SHP77 (cell line): ENCODE measurements around the gene RPL7A.
A peak's percentile ranks its signal among the peaks of the same experiment; 100 is the strongest.
"Not testable (repeated sequence)": the region's sequence is repeated elsewhere in the genome, so short reads cannot be mapped to it uniquely, and the experiment has no call there.

Experiments
- DNase-seq, 2 experiments: peaks; one replicate each; lab custom pipeline; 2025; lab: John Stamatoyannopoulos, UW

Gene RPL7A

DNA sequence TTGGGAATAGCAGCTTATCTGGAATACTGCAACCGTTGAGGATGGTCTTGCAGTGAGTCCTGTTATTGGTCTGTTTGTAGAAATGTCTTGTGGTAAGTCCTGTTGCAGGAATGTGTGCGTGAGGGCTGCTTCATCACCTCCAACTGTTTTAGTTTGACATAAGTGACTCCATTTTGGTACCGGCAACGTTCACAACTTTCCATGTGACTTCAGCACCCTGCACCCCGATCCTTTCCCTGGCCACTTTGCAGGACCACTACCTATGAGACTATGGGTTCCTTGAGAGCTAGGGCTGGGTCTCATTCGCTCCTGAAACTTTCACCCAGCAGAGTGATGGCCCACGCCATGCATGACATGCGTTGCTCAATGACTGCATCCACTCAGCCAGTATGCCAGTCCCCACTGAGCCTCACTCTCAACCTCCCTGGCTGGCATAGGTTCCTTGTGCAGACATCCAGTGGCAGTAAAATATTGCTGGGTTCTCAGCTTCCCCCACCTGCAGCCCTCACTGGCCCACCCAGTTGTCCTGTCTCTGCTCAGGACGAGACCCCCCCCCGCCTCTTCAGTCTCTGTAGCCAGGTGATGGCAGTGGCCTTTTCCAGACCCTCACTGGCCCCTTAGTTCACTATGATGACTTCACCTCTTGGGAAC is 20.1 kb upstream of the RPL7A start:
- no peak for DNase-seq

DNA sequence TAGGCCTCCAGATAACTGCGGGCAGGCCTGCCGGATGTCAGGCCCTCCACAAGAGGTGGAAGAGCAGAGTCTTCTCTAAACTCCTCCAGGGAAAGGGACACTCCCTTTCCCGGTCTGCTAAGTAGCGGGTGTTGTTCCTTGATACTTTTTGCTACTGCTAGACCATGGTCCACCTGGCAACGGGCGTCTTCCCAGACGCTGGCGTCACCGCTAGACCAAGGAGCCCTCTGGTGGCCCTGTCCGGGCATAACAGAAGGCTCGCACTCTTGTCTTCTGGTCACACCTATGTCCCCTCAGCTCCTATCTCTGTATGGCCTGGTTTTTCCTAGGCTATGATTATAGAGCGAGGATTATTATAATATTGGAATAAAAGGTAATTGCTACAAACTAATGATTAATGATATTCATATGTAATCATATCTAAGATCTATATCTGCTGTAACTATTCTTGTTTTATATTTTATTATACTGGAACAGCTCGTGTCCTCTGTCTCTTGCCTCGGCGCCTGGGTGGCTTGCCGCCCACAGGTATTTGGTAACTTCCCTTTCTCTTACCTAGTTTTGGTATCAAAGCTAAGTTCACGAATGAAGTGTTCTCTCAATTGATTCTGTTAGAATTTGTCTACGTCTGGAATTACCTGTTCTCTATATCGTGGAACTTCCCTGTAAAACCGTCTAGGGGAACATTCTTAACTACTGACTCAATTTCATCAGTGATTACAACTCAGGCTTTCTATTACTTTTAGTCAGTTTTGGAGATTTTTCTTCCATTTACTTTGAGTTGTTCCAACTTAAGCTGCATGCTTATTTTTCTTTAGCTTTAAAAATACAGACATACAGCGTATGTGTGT is 18.5 kb upstream of the RPL7A start:
- DNase-seq: not testable (repeated sequence)

DNA sequence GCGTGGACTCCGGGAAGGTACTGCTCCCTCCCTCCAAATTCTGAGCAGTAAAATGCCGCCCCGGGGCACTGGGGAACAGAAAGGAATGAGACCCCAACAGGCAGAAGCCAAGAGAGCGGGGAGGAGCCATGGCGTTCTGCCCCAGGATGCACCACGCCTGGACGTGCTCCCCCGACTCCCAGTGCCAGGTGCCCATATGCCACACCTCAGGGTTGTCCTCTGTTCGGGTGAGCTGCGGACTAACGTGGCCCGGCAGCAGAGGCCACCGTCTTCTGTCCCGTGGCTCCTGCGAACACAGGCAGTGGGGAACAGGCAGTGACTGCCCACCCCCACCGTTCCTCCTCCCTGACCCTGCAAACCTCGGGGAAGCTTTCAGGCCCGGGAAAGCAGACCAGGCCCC is 16.8 kb upstream of the RPL7A start:
- no peak for DNase-seq

DNA sequence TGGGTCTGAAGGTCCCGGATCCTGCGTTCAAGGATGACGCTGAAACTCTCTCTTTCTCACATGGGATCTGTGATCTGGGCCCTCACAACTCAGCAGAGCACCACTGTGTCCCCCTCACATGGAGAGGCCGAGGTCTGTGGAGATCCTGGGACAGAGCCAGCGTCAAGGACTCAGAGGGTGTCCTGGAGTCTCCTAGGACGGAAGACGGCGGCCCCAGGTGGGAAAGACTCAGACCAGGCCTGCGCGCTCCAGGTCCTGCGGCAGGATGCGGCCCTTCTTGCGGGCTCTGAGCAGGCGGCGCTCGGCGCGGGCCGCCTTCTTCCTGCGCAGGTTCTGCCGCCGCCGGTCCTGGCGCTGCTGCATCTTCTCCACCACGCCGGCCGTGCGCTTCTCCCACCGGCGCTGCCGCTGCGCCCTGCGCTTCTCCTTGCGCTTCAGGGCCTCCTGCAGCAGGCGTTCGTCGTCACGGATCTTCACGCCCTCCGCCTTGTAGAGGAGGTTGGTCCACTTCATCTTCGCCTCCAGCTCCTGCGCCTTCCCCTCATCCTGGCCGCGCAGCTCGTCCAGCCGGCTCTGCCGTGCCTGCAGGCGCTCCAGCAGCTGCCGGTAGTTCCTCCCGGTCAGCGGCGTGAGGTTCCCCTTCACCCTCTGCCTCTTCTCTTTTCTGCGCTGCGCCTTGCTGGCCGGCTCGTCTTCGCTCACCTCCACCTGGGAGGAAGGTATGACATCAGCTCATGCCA is 16.2 kb upstream of the RPL7A start:
- DNase-seq: no peak

DNA sequence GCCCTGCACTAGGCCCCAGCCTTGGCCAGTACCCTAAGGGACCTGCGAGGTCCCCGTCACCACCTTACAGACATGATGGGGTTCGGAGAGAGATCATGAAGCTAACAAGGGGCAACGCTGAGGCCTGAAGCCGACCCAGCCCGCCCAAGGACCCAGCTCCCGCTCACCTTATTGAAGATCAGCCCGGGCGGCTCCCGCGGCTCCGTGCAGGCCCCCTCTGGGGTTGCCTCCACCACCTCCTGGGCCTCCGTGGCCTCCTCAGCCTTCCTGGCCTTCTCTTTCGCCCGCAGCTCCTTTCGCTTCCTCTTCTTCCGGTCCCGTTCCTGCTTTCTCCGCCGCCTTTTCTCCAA is 15.7 kb upstream of the RPL7A start:
- no peak for DNase-seq

DNA sequence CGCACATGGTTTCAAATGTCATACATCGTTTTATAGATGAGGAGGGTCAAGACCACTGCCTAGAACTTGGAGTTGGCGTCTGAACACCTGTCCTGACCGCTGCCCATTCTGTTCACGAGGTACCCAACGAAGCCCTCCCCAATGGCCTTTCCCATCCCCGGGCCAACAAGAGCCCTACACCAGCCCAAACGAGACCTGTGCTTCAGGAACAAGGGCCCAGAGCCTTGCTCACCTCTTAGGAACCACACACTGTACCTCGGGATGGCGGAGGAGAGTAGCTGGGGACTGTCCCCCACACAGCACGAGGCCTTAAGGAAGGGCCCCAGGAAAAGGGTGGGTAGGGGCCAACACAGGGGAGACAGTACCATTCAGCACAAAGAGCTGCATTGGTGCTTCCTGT is 15.0 kb upstream of the RPL7A start:
- DNase-seq: no peak

DNA sequence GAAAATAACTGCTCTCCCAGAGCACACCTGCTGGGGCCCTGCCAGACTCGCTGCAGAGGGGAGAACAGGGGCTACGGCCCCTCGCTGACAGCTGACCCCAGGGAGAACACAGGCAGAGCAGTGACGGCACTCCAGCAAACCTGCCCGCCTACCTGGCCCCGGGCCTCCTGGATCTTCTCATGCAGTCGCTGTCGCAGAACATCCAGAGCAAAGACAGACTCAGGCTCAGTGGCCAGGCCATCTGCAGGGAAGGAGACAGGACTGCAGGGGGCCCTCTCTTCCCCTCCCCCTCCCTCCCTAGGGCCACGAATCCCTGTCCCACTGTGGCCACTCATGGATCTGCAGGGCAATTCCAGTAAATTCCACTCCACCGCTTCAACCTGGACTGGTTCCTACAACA is 14.5 kb upstream of the RPL7A start:
- DNase-seq: no peak

DNA sequence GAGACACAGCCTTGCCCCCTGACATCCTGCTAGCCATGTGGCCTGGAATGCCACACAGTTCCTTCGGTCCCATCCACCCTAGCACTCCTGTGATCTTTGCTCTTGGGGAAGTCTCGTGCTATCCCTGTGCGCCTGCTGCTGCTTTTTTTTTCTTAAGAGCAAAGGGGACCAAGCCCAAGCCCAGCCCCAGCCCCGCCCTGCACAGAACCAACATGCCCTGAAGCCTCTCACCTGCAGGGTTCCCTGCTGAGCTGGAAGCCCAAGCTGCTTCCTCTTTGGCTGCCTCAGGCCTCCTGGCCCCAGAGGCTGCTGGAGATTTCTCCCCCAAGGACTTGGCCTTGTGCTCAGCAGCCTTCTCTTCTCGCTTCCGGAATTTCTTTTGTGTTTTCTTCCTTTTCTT is 13.9 kb upstream of the RPL7A start:
- no peak for DNase-seq

DNA sequence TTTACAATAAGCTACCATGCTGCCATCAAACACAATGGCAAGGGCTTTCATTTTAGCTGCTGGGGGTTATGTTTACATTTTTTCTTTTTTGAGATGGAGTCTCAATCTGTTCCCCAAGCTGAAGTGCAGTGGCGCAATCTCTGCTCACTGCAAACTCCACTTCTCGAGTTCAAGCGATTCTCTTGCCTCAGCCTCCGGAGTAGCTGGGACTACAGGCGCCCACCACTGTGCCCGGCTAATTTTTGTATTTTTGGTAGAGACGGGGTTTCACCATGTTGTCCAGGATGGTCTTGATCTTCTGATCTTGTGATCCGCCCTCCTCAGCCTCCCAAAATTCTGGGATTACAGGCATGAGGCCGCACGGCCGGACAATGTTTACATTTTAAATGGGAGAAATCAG is 13.1 kb upstream of the RPL7A start:
- not testable (repeated sequence) for DNase-seq

DNA sequence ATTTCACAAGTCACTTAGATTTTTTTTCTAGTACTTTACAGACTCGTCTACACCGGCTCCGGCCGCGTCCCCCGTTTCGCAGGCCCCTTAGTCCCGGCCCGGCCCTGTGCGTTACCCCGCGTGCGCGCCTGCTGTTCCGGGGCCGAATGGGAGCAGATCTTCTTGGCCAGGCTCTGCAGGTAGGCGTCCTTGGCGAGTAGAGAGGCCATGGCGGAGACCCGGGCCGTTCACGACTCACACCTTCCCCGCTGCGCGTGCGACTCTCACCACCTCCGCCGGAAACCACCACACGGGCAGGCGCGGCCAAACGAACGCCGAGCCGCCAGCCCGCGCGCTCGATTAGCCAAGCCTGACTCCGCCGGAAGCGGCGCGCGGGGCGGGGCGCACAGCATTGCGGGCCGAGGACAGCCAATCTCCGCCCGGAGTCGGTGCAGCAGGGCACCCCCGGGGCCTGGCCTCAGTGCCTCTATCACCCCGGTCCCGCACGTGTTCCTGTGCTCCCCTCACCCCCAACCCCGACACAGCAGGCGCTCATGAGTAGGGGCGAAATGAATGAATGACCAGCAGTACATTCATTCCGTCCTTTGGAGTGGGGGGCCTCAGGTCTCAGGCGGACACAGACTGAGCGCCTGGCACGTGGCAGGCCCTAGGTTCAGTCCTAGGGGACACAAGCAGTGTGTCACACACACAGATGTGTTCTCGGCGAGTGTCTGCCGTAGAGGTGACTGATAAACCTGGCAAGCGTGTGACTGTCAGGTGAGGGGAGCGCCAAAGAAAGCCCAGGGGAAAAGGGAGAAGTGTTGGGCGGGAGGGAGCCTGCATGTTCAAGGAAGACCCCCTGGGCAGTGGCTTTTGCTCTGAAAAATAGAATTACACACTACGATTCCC is 11.8 kb upstream of the RPL7A start, which contains the start of gene SURF6:
TSS of gene SURF6 (minus strand) at position 265 of the 888 bp plus-strand sequence. CDS start at position 209, 56 bp downstream.
- DNase-seq: peak; percentile 90 to 94

DNA sequence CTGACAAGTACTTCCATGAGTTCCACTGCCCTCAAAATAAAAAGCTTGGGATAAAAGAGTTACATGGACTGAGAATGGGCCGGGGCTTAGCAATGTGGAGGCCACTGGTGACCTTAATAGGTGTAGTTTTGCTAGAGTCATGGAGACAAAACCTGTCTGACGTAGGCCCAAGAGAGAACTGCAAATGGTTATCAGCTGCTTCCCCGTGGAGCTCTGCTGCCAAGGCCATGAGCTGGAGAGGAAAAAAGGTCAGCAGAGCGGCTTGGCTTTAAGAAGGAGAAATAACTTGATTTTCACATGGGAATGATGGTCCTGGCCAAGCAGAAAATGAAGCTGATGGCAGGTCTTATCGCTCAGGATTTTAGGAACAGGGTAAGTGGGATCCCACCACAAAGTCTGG is 8.4 kb upstream of the RPL7A start:
- no peak for DNase-seq

DNA sequence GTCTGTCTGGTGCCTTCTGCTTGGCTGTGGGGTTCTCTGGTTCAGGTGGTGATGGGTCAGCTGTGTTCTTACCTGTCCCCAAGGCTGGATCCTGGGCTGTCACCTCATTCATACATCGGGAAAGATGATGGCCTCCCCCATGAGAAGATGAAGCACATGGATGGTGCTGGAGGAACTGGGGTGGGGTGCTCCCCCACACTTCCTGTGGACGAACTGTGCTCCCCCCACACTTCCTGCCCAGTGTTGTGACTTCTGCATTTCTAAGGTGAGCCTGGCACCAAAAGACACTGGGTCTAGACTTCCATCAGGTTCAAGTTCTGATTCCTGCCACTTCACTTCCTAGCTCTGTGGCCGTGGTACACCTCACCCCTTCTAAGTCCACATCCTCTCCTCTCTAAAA is 7.8 kb upstream of the RPL7A start:
- DNase-seq: no peak

DNA sequence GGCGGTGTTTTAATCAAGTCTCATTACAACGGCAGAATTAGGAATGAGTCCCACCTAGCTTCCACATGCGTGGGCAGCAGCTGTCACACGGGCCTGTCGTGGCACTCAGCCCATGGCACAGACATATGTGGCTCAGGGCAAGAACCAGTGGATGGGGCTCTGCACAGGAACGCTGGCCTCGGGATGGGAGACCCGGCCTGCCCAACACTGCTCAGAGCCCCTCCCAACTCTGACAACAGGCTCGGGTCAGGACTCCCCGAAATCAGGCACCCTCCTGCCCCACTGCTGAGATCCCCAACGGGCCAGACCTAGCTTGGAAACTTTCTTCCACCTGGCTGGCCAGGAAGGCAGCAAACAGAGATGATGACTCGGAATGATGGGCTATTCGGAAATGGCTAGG is 7.1 kb upstream of the RPL7A start:
- no peak for DNase-seq

DNA sequence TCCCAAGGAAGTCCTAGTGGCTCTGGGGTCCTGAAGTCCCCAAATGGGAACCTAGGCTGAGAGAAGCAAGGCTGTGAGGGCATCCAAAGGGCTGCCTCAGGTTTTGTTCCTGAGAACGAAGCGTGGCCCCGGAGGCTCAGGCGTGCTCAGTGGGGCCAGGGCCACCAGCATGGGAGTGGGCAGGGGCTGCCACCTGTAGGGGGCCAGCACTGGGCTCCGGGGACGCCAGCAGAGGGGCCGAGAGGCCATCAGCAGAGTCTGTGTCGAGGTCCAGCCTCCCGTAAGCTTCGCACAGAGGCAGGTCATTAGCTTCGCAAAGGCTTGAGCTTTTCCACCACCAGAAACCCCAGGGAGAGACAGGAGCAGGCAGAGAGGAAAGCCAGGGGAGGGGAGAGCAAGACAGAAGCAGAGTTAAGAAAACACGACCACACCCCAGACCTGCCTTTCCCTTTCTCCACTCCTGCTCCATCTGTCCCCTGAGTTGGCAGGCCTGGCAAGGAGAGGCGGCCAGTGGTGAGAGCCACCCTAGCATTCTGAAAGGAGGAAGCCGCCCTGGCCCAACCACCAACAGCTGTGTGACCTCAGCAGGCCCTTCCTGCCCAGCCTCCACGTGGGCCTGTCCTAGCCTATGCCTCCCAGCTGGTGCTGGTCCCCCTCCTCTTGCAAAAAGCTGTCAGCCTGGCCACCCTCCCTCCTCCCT is 6.5 kb upstream of the RPL7A start:
- no peak for DNase-seq

DNA sequence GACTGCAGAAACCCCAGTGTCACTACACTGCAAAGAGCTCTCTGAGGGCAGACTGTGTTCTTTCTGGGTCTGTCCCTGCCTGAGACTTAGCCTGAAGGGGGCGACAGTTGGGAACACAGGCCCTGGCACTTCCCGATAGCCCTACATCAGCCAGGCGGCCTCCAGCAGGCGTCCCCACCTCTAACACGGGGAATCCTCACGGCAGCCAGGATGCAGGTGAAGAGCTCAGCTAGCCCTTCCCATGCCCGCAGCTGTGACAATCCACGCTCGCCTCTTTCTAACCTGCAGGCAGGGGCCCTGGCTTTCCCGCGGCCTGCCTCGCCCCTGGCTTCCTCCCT is 6.0 kb upstream of the RPL7A start:
- no peak for DNase-seq

DNA sequence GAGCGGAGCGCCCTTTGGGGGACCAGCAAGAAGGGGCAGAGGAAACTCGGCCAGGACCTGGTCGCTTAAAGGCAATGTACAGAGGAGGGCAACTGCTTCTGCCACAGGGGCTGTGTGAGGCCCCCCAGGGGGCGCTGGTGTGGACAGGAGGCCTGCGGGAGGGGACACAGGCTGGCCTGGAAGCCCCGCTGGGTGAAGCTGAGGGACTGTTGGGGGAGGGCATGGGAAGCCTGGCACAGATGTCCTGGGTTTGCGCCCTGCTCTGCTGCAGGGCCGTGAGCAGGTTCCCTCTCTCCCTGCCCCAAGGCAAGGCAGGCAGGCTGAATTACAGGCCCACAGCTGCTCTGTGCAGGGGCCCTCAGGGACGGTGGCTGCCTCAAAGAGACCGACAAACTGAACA is 5.4 kb upstream of the RPL7A start:
- DNase-seq: no peak

DNA sequence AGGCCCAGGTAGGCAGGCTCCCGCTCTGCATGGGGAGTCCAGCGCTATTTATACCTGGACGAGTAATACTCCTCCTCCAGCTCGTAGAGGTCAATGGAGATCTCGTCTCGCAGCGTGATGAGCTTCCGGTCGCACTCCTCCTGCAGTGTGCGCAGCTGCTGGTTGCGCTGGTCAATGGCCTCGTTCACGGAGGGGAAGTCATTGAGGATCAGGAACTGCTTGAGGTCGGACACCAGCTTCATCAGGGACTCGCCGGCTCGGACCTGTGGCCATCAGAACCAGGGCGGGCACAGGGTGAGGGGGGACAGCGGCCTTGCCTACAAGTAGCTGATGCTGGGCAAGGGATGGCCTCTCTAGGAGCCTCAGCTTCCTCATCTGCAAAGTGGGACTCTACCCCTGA is 3.9 kb upstream of the RPL7A start:
- DNase-seq: no peak

DNA sequence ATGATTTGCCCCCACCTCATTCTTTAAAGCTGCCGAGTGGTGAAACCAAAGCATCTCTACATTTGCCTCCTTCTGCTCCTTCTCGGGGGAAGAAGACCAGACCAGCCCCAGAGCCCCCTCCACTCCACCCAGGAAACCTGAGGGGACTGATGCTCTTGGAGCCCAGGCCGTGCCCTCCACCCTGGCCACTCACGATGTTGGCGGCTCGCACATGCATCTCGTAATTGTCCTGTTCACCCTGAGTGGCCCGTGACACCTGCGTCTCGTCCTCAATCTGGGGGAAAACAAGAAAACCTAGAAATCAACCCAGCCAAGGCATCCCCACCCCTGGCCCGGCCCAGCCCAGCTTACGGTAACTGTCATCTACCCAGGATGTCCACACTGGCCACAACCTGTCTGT is 3.0 kb upstream of the RPL7A start:
- DNase-seq: no peak

DNA sequence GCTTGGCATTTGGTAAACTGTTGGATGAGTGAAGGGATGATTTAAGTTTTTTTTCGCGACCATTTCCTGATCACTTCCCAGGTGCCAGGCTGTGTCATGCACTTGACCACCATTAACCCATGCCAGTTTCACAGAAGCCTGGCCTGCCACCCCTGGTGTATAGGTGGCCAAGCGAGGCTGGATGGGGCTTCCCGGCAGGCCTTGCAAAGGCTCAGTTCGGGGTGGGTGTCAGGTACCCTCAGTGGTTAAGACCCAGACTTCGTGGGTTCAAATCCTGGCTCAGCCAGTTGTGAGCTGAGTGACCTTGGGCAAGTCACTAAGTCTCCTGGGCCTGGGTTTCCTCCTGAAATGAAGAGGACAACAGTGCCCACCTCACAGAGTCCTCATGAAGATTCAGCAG is 2.4 kb upstream of the RPL7A start:
- no peak for DNase-seq

DNA sequence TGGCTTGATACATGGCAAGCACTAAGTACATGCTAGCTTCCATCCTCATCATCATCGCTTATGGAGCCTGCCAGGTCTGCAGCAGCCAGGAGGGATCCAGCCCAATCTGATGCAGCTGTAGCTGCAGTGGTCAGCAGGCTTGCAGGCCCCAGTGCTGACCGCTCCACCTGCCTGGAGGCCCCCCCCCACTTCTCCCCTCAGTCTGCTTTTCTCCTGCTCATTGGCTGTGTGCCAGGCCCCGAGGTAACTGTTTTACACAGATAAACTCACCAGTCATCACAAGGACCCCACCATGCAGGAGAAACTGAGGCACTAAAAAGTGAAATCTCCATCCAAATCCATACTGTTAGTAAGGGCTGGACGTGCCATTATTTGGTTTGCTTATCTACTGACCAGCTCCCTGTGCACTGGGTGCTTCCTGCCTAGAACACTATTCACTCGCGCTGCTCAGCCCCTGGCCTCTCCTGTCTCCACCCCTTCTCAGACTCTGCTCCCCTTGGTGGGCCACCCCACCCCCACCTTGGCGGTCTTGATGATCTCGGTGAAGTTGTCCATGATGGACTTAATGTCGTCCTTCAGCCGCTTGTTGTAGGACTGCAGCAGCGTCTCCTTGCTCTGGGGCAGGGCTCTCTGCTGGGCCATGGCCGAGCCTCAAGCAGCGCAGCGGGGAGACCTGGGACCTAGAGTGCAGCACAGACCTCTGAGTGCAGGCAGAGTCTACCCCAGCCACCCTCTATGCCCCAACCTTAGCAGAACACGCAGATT is 1.8 kb upstream of the RPL7A start:
- DNase-seq: no peak

DNA sequence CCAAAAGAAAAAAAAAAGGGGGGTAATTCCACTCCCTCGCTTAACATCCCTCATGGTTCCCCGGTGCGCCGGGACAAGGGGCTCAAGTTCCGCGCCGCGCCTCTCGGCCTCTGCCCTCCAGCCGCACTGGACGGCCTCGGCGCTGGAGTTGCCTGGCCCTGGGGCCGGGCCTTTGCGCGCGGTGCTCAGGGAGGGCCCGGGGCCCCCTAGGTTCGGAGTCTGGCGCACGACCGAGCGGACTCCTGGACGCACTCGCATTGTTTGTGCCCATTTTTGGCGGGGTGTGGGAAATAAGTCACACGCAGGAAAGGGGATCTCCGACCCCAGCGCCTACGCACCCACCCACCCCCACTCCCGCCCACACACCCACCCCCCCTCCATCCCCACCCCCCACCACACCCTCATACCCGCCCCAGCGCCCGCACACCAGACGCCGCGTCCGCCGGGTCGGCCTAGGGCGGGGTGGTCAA is 468 bp upstream of the RPL7A start:
- peak in 1 of 2 experiments; percentile 23 for DNase-seq
